Activated gamma-delta T cell (primary cell): ENCODE data around the gene ITPRID1.

Source experiments
- DNase-seq: peaks from one replicate; lab custom pipeline; 2025; lab: John Stamatoyannopoulos, UW

The ITPRID1 gene

DNA sequence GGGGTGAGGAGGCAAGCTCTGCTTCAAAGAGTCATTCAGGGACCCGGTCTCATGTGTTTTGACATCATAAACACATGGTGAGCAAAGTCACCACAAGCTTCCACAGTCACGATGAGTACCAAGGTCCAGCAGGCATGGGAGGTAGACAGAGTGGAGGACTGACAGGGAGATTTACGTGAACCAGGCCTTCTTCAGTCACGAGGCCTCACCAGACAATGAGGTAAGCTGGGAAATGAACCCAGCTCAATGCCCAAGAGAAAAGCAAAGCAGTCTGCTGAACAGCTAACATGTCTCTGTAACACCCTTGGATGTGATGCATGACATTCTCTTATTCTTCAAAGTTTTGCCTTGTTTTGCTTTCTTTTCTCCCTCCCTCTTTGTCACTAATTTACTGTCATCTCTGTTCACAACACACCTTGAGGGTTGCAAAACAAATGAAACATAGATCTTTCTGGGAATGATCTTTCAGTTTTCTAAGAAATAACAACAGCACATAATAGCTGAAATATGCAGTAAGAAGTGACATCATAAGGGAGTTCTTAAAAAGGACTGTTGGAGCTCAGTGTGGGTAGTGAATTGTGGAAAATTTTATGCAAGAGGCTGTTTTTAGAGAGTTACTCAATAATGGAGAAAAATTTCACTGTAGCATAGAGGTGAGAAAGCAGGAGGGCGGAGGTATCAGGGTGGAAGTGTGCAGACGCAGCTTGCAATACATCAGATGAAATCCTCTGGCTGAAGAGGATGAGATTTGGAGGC lies 182.1 kb downstream of the ITPRID1 start:
- no peak for DNase-seq

- no peak for DNase-seq
These were observed 185.2 kb downstream of the ITPRID1 start for GRCh38 chr7:31699050-31699449.

DNA sequence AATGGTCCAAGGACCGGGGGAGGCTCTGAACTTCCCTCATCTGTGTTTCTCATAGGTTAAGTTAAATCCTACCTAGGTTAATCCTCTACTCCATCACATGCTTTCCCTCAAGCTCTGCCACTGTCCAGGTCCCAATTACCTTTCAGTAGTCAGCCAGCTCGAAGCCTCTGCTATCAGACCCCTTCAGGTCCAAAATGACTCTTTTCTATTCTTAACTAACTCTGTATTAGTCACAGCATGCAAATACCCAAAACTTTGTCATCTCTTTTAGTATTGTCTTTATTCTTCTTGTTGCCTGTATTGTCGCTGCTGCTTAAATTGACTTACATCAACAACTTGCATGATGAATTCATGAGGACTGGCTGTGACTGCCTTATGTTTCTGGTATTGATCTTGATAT lies 188.5 kb downstream of the ITPRID1 start:
- no peak for DNase-seq

DNA sequence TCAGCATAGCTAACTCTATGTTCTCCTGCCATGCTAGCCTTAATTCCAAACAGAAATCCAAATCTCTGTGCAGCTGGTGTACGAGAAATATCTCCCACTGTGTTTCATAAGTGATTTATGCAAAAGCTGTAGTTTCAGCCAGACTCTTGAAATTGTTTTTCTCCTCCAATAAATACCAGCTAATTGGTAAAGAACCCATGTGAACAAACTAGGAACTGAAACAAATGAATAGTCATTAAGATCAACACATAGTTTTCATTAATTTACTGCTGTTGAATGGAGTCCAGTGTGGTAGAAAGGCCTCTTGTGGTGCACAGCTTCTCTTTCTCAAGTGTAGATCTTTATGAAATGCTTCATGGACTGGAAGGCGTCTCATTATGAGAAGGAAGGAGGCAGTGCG lies 191.5 kb downstream of the ITPRID1 start:
- no peak for DNase-seq

DNA sequence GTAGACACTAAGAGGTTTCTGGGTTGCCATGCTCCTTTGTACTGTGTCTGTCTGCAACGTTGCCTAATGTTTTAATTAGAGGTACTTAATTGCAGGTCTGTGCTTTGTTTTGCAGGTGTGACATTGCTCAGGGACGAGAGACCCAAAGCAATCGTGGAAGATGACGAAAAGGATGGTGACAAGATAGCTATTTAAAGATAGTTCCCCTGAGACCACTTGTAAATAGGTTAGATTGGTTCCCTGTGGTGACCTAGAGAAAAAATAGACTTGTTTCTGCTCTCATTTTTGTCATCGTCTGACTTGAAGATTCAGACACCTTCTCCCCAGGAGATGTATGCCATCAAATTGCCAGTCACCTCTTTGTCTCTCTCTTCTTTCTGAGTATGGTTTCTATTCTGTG lies 193.2 kb downstream of the ITPRID1 start:
- no peak for DNase-seq
